A549 (cell line): Measurements from ENCODE around the gene SCUBE1. TPM values are rescaled to one million over a fixed set of nuclear protein-coding genes. Genes with fewer than 3 reads are reported as not detected.
A peak's percentile ranks its signal among the peaks of the same experiment; 100 is the strongest.

Experiments
- ATAC-seq, 2 experiments: fragments of 200-7000 bp in 1 of 2; fragments of >200 bp in 1 of 2; cut with Nextera tagmentation in 1 of 2; cut with Tn5 transposase in 1 of 2; 3 replicates each; pipeline versions ENCODE4 v1.8.0 to v1.9.1; 2018 to 2020; ENCODE audit warnings: mild to moderate bottlenecking in 1 of 2, moderate library complexity in 1 of 2
- CTCF ChIA-PET: fragments of 300-600 bp; sonication (Branson Sonifier 250); formaldehyde crosslinking; extraction: SDS; loops from one replicate; lab custom pipeline; 2021; ENCODE audit warnings: antibody characterized with exemption, inconsistent platforms; lab: Yijun Ruan, JAX
- POLR2A ChIA-PET: fragments of 350-600 bp; formaldehyde crosslinking; extraction: SDS; loops from one replicate; lab custom pipeline; 2021; ENCODE audit warnings: antibody characterized with exemption, inconsistent platforms; lab: Yijun Ruan, JAX
- DNase-seq, 2 experiments: peaks; one replicate each; pipeline versions ENCODE4 v3.0.0 to v3.0.0-alpha.2; 2011 to 2016; ENCODE audit warnings: low read depth in 1 of 2, low spot score in 1 of 2
- FAIRE-seq: peaks from 2 replicates; lab custom pipeline; 2011; peaks lifted over from hg19 to GRCh38; lab: Jason Lieb, UNC
- H3K27ac ChIP-seq, 2 experiments: fragments of >200 bp; sonication (Bioruptor Twin); formaldehyde crosslinking; 3 replicates each; pipeline ENCODE4 v1.5.1; 2016 to 2017
- H3K4me1 ChIP-seq: fragments of >200 bp; sonication (Bioruptor Twin); formaldehyde crosslinking; 3 replicates; pipeline ENCODE4 v1.6.1; 2016
- H3K4me2 ChIP-seq: fragments of >200 bp; sonication (Bioruptor Twin); formaldehyde crosslinking; 3 replicates; pipeline ENCODE4 v1.6.1; 2016
- H3K4me3 ChIP-seq: fragments of >200 bp; sonication (Bioruptor Twin); formaldehyde crosslinking; 3 replicates; pipeline ENCODE4 v1.5.1; 2016
- H3K9me3 ChIP-seq: fragments of >200 bp; sonication (Bioruptor Twin); formaldehyde crosslinking; 3 replicates; pipeline ENCODE4 v1.6.1; 2016
- BHLHE40 ChIP-seq: IDR thresholded peaks from 2 replicates; pipeline ENCODE4 v1.6.1; 2012; ENCODE audit warnings: low read depth, low read length, inconsistent platforms
- CBX2 ChIP-seq: fragments of 200-600 bp; sonication (generic); IDR thresholded peaks from 2 replicates; pipeline ENCODE4 v1.6.1; 2016; ENCODE audit warnings: low read depth, mild to moderate bottlenecking, borderline replicate concordance
- CEBPB ChIP-seq, 2 experiments: fragments of >200 bp in 1 of 2; sonication (Bioruptor Twin) in 1 of 2; formaldehyde crosslinking in 1 of 2; IDR thresholded peaks; 2 replicates each; pipeline ENCODE4 v1.6.1; 2012 to 2016
- CHD2 ChIP-seq: fragments of 150-350 bp; IDR thresholded peaks from 2 replicates; pipeline ENCODE4 v1.6.1; 2014; ENCODE audit warnings: low read length; ENCODE audit not compliant: partially characterized antibody
- CTCF ChIP-seq: fragments of >200 bp; sonication (Bioruptor Twin); formaldehyde crosslinking; IDR thresholded peaks from 3 replicates; pipeline ENCODE4 v1.5.1; 2016
- EHMT2 ChIP-seq: fragments of 200-600 bp; sonication (generic); IDR thresholded peaks from 2 replicates; pipeline ENCODE4 v1.6.1; 2016; ENCODE audit warnings: antibody characterized with exemption, low read depth, mild to moderate bottlenecking, moderate library complexity
- ESRRA ChIP-seq: fragments of 150-350 bp; IDR thresholded peaks from 2 replicates; pipeline ENCODE4 v1.6.1; 2014; ENCODE audit warnings: mild to moderate bottlenecking, low read length, borderline replicate concordance
- HDAC2 ChIP-seq: fragments of 200-600 bp; sonication (generic); IDR thresholded peaks from 2 replicates; pipeline ENCODE4 v1.6.1; 2016
- HEYL ChIP-seq: fragments of 250-450 bp; sonication (Bioruptor Pico); IDR thresholded peaks from 2 replicates; pipeline ENCODE4 v1.8.0; 2021; ENCODE audit warnings: mild to moderate bottlenecking, moderate library complexity
- HOXB13 ChIP-seq: fragments of 250-450 bp; sonication (Bioruptor Pico); IDR thresholded peaks from 2 replicates; pipeline ENCODE4 v1.5.0; 2020; ENCODE audit warnings: low read depth, mild to moderate bottlenecking, moderate library complexity
- HOXB5 ChIP-seq: fragments of 250-450 bp; sonication (Bioruptor Pico); IDR thresholded peaks from 2 replicates; pipeline ENCODE4 v1.5.0; 2020; ENCODE audit warnings: mild to moderate bottlenecking, moderate library complexity
- JUN ChIP-seq, 2 experiments: fragments of >200 bp; sonication (Bioruptor Twin); formaldehyde crosslinking; IDR thresholded peaks; 2 replicates in 1 of 2; 3 replicates in 1 of 2; pipeline ENCODE4 v1.6.1; 2016 to 2017
- JUNB ChIP-seq: fragments of >200 bp; sonication (Bioruptor Twin); formaldehyde crosslinking; IDR thresholded peaks from 2 replicates; pipeline ENCODE4 v1.6.1; 2016
- KDM1A ChIP-seq: fragments of 200-600 bp; sonication (generic); IDR thresholded peaks from 2 replicates; pipeline ENCODE4 v1.6.1; 2016; ENCODE audit warnings: low read depth, mild to moderate bottlenecking
- KDM5A ChIP-seq: fragments of 200-600 bp; sonication (generic); IDR thresholded peaks from 2 replicates; pipeline ENCODE4 v1.6.1; 2016; ENCODE audit warnings: antibody characterized with exemption, mild to moderate bottlenecking
- MYC ChIP-seq: IDR thresholded peaks from 2 replicates; pipeline ENCODE4 v1.6.1; 2012; ENCODE audit warnings: mild to moderate bottlenecking, inconsistent platforms, low read length, improper control_type of control experiment, borderline replicate concordance
- NFE2L2 ChIP-seq: fragments of 150-350 bp; conservative IDR thresholded peaks from 2 replicates; pipeline ENCODE4 v1.6.1; 2014; ENCODE audit warnings: low read length
- PHF8 ChIP-seq: fragments of 200-600 bp; sonication (generic); IDR thresholded peaks from 2 replicates; pipeline ENCODE4 v1.6.1; 2016; ENCODE audit warnings: low read depth, mild to moderate bottlenecking, antibody characterized with exemption, moderate library complexity, borderline replicate concordance
- POLR2A ChIP-seq: IDR thresholded peaks from 2 replicates; pipeline ENCODE4 v1.6.1; 2012; ENCODE audit warnings: mild to moderate bottlenecking, low read length
- RCOR1 ChIP-seq: fragments of 150-350 bp; IDR thresholded peaks from 2 replicates; pipeline ENCODE4 v1.6.1; 2014; ENCODE audit warnings: antibody characterized with exemption, low read length, low read depth
- SMC3 ChIP-seq: fragments of >200 bp; sonication (Bioruptor Twin); formaldehyde crosslinking; IDR thresholded peaks from 3 replicates; pipeline ENCODE4 v1.6.1; 2018; ENCODE audit warnings: inconsistent platforms
- SREBF2 ChIP-seq: fragments of 450-650 bp; IDR thresholded peaks from 2 replicates; pipeline ENCODE4 v1.6.1; 2014; ENCODE audit warnings: mild to moderate bottlenecking, moderate library complexity
- TP53 ChIP-seq: fragments of 250-450 bp; sonication (Bioruptor Pico); IDR thresholded peaks from 2 replicates; pipeline ENCODE4 v1.5.0; 2021; ENCODE audit warnings: mild to moderate bottlenecking, moderate library complexity
- ZNF302 ChIP-seq: fragments of 250-450 bp; sonication (Bioruptor Pico); IDR thresholded peaks from 2 replicates; pipeline ENCODE4 v1.9.0; 2021; ENCODE audit warnings: inconsistent platforms, mild to moderate bottlenecking, moderate library complexity
- ZSCAN20 ChIP-seq: fragments of 250-450 bp; sonication (Bioruptor Pico); IDR thresholded peaks from 2 replicates; pipeline ENCODE4 v1.8.0; 2022; ENCODE audit warnings: mild to moderate bottlenecking, moderate library complexity
- WGBS: methylation state at CpG from one replicate; pipeline ENCODE4 v1.1.6; 2017; ENCODE audit errors: missing lambda C conversion rate; 5-methylcytosine and 5-hydroxymethylcytosine counted together
- polyA plus RNA-seq, 4 experiments: library from polyadenylated mRNA; depleted of rRNA in 3 of 4; stranded (reverse); fragments of >200 nt; fragmentation: RNase III in 1 of 4; extraction: RNeasy Plus Mini Kit Qiagen cat#74134 plus additional on column Dnase treatment in 1 of 4; gene quantifications; 2 replicates in 3 of 4; 3 replicates in 1 of 4; pipeline ENCODE4 v1.2.3, GENCODE V29; 2011 to 2017
- TF ChIP-seq, protein P1 (sequence below): fragments of 150-350 bp; IDR thresholded peaks from 2 replicates; pipeline ENCODE4 v1.6.1; 2014; ENCODE audit warnings: low read depth, mild to moderate bottlenecking, low read length
- TF ChIP-seq, protein P2 (sequence below): fragments of 250-450 bp; sonication (Bioruptor Pico); IDR thresholded peaks from 2 replicates; pipeline ENCODE4 v1.5.0; 2020; ENCODE audit warnings: low read depth, mild to moderate bottlenecking, moderate library complexity
- TF ChIP-seq, protein P3 (sequence below): IDR thresholded peaks from 2 replicates; pipeline ENCODE4 v1.6.1; 2012; ENCODE audit warnings: low read depth, borderline replicate concordance
- TF ChIP-seq, protein P4 (sequence below): IDR thresholded peaks from 2 replicates; pipeline ENCODE4 v1.6.1; 2012
- TF ChIP-seq, protein P5 (sequence below): fragments of >200 bp; sonication (Bioruptor Twin); formaldehyde crosslinking; IDR thresholded peaks from 3 replicates; pipeline ENCODE4 v1.6.1; 2016

SCUBE1 gene
- polyA plus RNA-seq, 2 of the 4 experiments (the other 2 are of a cell fraction): 0.01 to 0.12 TPM

- DNase-seq (peak; percentile 21 to 36), FAIRE-seq (no peak)
- POLR2A ChIA-PET: interaction anchor here (0.5 to 1.2 kb wide), 4 partner anchors 14 to 699 kb away, joined by 3 to 12 read pairs (median 5); no protein-coding TSS in a partner anchor
Observed at GRCh38 chr22:43186272-43187170, 156.7 kb downstream of the SCUBE1 start, which contains the start of gene TTLL12. Gene TTLL12, minus strand, starts transcription at chr22:43187134. Its CDS starts 65 bp downstream, at chr22:43187069.

GRCh38 chr22:43185860-43186261 lies 157.3 kb downstream of the SCUBE1 start:
- POLR2A ChIA-PET: no interaction called here
- FAIRE-seq (no peak), ATAC-seq (peak in 1 of 2 experiments; percentile 9; a peak in 2 of 6 replicates), DNase-seq (peak in 1 of 2 experiments; percentile 26)
- CTCF ChIA-PET: no interaction called here
- peaks cover 16% of the 10 kb centered on the region; the same call in 1 of the 3 replicates for H3K4me1 ChIP-seq
- peak overlapping the region; percentile 97 for H3K4me3 ChIP-seq
- H3K4me2 ChIP-seq: peak overlapping the region; percentile 99
- H3K27ac ChIP-seq: peak overlapping the region; percentile 93 to 100
- H3K9me3 ChIP-seq: no peaks in the 10 kb centered on the region
- TF ChIP-seq POLR2A: no peak
- no peak for TF ChIP-seq CHD2
- no peak for TF ChIP-seq HEYL
- TF ChIP-seq HOXB13 (CRISPR knock-in tag): no peak
- TF ChIP-seq KDM5A: no peak
- TF ChIP-seq, protein P1, sequence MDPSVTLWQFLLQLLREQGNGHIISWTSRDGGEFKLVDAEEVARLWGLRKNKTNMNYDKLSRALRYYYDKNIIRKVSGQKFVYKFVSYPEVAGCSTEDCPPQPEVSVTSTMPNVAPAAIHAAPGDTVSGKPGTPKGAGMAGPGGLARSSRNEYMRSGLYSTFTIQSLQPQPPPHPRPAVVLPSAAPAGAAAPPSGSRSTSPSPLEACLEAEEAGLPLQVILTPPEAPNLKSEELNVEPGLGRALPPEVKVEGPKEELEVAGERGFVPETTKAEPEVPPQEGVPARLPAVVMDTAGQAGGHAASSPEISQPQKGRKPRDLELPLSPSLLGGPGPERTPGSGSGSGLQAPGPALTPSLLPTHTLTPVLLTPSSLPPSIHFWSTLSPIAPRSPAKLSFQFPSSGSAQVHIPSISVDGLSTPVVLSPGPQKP: no peak
- no peak for TF ChIP-seq CBX2
- no peak for TF ChIP-seq CTCF
- no peak for TF ChIP-seq TP53 (CRISPR knock-in tag)
- no peak for TF ChIP-seq HDAC2
- TF ChIP-seq SMC3: no peak
- TF ChIP-seq, protein P2, sequence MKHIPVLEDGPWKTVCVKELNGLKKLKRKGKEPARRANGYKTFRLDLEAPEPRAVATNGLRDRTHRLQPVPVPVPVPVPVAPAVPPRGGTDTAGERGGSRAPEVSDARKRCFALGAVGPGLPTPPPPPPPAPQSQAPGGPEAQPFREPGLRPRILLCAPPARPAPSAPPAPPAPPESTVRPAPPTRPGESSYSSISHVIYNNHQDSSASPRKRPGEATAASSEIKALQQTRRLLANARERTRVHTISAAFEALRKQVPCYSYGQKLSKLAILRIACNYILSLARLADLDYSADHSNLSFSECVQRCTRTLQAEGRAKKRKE (CRISPR knock-in tag): no peak
- no peak for TF ChIP-seq JUNB
- no peak for TF ChIP-seq EHMT2
- no peak for TF ChIP-seq RCOR1
- no peak for TF ChIP-seq CEBPB (IDR thresholded peaks at IDR 0.05)
- no peak for TF ChIP-seq BHLHE40
- TF ChIP-seq SREBF2: no peak
- TF ChIP-seq NFE2L2: no peak
- 36% methylated on average over 9 of the region's 12 CpGs for WGBS

More at GRCh38 chr22:43186272-43187170, 156.7 kb downstream of the SCUBE1 start, which contains the start of gene TTLL12:
- TF ChIP-seq PHF8 (peak; percentile 70; the same call in 1 of the 2 replicates), ESRRA (no peak), MYC (peak; percentile 34; the same call in 1 of the 2 replicates), JUN (IDR thresholded peaks at IDR 0.05) (peak in 1 of 2 experiments; percentile 22; a peak in 2 of 5 replicates), KDM1A (no peak), ZSCAN20 (CRISPR knock-in tag) (no peak), HOXB5 (CRISPR knock-in tag) (0 out of 2 replicates have a peak, but pooled peaks have one; percentile 30), BHLHE40 (peak; percentile 54), ZNF302 (CRISPR knock-in tag) (no peak), POLR2A (peak; percentile 70)
- TF ChIP-seq, protein P3, sequence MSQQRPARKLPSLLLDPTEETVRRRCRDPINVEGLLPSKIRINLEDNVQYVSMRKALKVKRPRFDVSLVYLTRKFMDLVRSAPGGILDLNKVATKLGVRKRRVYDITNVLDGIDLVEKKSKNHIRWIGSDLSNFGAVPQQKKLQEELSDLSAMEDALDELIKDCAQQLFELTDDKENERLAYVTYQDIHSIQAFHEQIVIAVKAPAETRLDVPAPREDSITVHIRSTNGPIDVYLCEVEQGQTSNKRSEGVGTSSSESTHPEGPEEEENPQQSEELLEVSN: 0 out of 2 replicates have a peak, but pooled peaks have one; percentile 31
- TF ChIP-seq, protein P4, sequence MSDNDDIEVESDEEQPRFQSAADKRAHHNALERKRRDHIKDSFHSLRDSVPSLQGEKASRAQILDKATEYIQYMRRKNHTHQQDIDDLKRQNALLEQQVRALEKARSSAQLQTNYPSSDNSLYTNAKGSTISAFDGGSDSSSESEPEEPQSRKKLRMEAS: peak; percentile 70
- TF ChIP-seq, protein P5, sequence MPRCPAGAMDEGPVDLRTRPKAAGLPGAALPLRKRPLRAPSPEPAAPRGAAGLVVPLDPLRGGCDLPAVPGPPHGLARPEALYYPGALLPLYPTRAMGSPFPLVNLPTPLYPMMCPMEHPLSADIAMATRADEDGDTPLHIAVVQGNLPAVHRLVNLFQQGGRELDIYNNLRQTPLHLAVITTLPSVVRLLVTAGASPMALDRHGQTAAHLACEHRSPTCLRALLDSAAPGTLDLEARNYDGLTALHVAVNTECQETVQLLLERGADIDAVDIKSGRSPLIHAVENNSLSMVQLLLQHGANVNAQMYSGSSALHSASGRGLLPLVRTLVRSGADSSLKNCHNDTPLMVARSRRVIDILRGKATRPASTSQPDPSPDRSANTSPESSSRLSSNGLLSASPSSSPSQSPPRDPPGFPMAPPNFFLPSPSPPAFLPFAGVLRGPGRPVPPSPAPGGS: peak; percentile 18; the same call in 1 of the 3 replicates
- TF ChIP-seq, all 56 proteins: peak for 9
- WGBS: 8% methylated on average over 10 of the region's 87 CpGs
- Histone ChIP-seq H3K9me3 (no peaks in the 10 kb centered on the region), H3K4me2 (peak within 1 kb of the TSS; percentile 99), H3K27ac (peak within 1 kb of the TSS; percentile 93 to 100), H3K4me3 (peak within 1 kb of the TSS; percentile 97), H3K4me1 (peaks cover 16% of the 10 kb centered on the region; the same call in 1 of the 3 replicates)
- peak; percentile 26 to 49; a peak in 5 of 6 replicates for ATAC-seq
- CTCF ChIA-PET: interaction anchor here (1.0 to 1.9 kb wide), 5 partner anchors 9 to 41 kb away, joined by 3 to 10 read pairs (median 4); no protein-coding TSS in a partner anchor
